Right renal cortex interstitium (tissue), 3 donors: ENCODE results near the gene SPNS3. TPM values are rescaled to one million over a fixed set of nuclear protein-coding genes. Genes with fewer than 3 reads are reported as not detected.

Source experiments
- DNase-seq, 3 donors: peaks; one replicate each; pipeline ENCODE4 v3.0.0-alpha.2; 2013; ENCODE audit warnings: low read depth in 3 of 3, low spot score in 2 of 3
- polyA plus RNA-seq, 3 donors: library from polyadenylated mRNA; unstranded; fragments of 120-200 nt; gene quantifications; one replicate each; pipeline ENCODE4 v1.2.1, GENCODE V29; 2013; ENCODE audit not compliant: insufficient read length in 3 of 3

Gene SPNS3
- polyA plus RNA-seq, 3 donors: 1.5 to 2.4 (median 1.9) TPM

GRCh38 chr17:4463818-4464476 is 30.2 kb downstream of the SPNS3 start:
- DNase-seq: no peak

DNA sequence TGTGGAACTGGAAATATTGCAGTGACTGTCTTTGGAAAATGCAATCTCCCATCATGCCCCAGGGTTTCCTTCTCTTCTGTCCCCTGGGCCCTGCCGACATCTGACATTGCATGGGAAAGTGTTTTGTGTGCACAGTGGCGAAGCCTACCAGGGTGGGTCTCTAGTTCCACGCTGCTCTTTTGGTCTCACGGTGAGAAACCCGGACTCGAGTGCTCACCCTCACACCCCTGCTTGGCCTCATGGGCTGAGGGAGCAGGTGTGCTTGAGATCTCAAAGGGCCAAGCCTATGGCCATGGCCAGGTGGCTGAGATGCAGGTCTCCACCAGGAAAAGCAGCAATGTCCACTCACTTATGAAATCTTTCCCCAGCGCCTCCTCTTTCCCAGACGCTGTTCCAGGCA is 32.0 kb downstream of the SPNS3 start:
- DNase-seq: no peak

- no peak for DNase-seq
These were observed 33.5 kb downstream of the SPNS3 start for GRCh38 chr17:4467287-4467686.

DNA sequence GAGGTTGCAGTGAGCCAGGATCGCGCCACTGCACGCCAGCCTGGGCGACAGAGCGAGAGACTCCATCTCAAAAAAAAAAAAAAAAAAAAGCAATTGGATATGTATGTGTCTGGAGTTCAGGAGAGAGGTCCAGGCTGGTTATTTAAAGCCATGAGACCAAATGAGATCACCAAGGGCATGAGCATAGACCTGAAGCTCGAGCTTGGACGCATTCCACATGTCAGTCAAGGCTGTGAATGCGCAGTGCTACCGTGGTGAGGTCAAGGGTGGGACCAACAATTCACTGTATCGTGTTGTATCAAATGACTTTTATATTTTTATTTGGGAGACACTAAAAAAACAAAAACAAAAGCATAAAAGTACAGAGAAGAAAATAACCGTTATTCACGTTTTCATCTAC is 35.8 kb downstream of the SPNS3 start:
- no peak for DNase-seq

GRCh38 chr17:4472286-4472685 is 38.5 kb downstream of the SPNS3 start:
- DNase-seq: no peak

DNA sequence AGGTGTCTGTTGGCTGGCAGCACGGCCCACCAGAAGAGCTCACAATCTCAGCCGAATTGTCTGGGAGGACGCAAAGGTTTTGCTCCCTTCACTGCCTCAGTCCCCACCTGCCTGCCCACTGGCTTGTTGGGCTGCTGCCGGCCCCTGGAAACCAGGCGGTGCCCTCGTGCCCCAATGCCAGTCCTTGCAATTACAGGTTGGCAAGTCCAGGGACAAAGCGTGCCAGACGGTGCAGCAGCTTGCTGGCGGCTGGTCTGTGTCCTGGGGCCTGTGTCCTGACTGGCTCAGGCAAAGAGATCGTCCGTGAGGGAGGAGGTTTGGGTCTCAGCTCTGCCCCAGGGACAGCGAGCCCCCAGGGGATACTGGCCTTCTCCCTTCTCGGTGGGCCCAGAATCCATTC is 40.4 kb downstream of the SPNS3 start:
- no peak for DNase-seq

GRCh38 chr17:4475001-4475400 is 41.3 kb downstream of the SPNS3 start:
- no peak for DNase-seq

GRCh38 chr17:4475463-4475862 is 41.7 kb downstream of the SPNS3 start:
- DNase-seq: no peak

DNA sequence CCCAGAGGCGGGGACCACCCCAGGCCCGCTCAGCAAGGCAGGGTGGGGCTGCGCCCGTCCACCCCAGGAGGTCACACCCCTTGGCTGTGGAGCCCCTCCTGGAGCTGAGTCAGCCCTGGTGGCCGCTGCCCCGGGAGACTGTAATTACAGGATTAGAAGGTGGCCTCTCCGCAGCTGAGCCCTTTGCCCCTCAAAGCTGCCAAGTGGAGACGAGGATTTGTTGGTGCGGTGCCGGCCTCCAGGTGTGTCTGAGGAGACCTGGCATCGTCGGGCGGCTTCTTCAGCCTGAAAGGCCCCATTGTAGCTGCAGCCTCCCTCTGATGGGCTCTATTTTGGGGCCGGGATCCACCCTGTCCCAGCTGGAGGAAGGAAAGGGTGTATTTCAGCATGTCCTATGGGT is 42.3 kb downstream of the SPNS3 start:
- DNase-seq: no peak

GRCh38 chr17:4476511-4477070 is 42.9 kb downstream of the SPNS3 start:
- no peak for DNase-seq

DNA sequence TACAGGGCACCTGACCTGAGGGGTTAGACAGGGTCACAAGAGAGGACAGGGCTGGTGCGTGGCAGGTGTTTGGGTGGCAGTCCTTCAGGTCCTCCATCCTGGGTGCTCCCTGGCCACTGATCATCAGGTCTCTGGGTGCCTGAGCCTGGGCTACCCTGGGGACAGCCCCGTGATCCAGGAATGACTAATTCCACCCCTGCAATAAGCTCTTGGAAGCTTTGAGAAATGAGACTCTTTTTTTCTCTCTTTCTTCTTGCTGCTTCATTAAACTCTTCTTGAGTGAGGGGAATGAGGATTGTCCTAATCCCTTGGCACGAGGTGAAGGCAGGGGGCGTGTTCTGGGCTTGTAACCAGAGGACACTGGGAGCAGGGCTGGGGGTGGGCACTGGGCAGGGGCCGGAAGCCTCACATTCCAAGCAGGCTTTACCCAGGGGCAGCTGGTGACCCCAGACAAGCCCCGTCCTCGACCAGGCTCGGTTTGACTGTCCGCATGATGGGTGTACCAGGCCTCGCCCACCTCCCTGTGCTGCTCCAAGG is 43.6 kb downstream of the SPNS3 start:
- no peak for DNase-seq

GRCh38 chr17:4478318-4478830 is 44.6 kb downstream of the SPNS3 start:
- DNase-seq: no peak

DNA sequence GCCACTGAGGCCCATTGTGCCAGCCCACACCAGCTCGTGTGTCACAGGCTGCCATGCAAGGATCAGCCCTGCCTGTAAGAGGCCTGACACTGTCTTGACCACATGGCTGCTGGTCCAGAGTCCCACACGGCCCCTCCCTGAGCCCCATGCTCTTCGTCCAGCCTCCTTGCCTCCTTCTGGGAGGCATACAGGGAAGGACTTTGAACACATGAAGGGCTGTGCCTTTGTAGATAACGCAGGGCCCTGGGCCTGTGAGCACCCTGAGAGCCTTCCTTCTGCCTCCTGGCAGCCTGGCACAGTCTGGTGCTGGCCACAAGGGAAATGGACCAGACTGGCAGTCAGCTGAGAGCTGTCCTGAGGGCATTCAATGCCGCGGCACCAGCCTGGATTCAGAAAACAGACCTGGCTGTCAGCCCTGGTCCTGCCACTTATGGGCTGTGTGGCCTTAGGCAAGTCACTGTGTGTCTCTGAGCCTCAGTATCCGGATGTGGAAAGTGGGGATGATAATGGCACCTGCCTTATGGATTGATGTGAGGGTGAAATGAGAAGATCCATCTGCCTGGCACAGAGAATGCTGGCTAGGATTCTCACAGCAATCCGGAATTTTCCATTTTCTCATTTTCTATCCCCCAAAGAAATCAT is 45.7 kb downstream of the SPNS3 start:
- DNase-seq: no peak

GRCh38 chr17:4479982-4480751 is 46.4 kb downstream of the SPNS3 start:
- no peak for DNase-seq

DNA sequence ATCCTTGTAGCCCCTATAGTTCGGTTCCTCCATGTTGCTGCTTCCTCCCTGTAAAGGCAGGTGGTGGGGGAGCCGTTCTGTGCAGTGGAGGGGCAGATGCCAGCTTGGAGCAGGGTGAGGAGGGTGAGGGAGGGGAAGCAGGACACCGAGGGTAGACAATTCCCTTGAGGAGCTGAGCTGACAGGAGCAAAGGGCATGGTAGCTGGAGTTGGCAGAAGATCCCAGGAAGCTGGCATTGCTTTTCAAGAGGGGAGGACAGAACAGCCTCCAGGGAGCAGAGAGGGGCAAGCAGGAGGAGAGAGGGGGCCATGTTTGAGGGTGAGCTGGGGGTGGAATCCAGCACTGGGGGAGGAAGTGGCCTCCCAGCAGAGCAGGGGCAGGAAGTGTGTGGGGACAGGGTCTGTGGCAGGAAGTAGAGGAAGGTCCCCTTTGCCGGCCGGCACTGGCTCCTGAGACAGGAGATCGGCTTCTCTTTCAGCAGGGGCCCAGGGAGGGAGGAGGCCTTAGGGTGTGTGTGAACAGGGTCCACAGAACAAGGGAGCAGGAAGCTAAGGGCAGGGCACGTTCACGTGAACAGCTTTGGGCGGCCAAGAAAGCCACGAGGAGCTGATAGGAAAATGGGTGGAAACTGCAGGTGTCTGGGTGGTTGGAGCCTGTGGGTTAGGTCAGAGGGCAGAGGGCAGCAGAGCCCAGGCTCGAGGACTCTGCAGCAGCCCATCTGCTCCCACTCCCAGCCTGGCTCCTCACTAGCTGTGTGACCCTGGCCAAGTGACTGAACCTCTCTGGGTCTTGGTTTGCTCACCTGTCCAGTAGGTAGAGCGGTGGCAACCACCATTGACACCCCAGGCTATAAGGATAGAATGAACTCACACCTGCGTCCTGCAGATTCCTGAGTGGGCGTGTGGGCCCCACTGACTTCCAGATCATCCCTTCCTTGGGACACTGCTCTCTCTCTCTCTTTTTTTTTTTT is 47.5 kb downstream of the SPNS3 start:
- DNase-seq: no peak

- no peak for DNase-seq
These were observed 48.7 kb downstream of the SPNS3 start for GRCh38 chr17:4482338-4483011.

DNA sequence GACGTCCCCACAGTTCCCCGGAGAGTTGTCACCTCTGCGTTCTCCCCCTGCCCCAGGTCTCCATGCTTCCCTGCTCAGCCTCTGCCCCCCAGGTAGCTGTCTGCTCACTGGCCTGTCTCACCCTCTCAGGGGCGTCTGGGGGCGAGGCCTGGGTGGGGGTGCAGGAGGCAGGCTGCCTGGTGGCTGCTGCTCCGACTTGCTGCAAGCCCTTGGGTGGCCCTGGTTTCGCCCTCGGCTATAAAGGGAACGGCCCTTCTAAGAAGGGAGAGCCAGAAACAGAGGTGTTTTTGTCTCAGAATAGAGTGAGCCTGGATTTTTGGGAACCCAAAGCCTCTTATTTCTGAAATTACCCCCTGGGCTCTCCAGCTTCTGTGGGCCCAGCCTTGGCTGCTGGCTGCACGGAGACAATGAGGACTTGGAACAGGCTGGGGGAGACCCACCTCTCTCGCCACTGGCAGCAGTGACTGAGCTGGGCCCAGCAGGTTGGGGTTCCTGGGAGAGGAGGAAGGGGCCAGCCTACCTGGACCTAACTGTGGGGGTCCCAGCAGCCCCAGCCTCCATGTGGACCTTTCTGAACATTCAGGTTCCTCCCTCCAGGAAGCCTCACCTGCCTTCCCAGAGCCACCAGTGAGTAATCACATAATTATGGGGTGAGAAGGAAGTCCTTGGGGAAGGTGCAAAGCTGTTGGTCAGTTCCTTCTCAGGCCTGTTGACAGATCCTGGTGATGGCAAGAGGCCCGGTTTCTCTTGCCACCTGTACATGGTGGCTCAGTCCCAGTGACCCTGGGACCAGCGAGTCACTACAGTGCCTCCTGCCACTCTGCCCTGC is 49.5 kb downstream of the SPNS3 start:
- DNase-seq: no peak
